Panc1 (cell line): ENCODE measurements around the gene ELP5. TPM values are rescaled to one million over a fixed set of nuclear protein-coding genes. Genes with fewer than 3 reads are reported as not detected.

Experiments
- ATAC-seq: fragments of 200-7000 bp; cut with Tn5 transposase; 2 replicates; pipeline ENCODE4 v1.9.1; 2020; ENCODE audit warnings: mild to moderate bottlenecking, moderate library complexity
- BruUV-seq: library from RNA; stranded (reverse); fragments of 400-500 nt; replicated peaks from 2 replicates; lab custom pipeline; 2021; lab: Mats Ljungman, UMichigan
- CTCF ChIA-PET: fragments of 300-600 bp; sonication (Branson Sonifier 250); formaldehyde crosslinking; loops from one replicate; lab custom pipeline; 2022; ENCODE audit warnings: antibody characterized with exemption; lab: Charles Lee
- POLR2A ChIA-PET: fragments of 300-600 bp; sonication (Branson Sonifier 250); formaldehyde crosslinking; loops from one replicate; lab custom pipeline; 2022; ENCODE audit warnings: antibody characterized with exemption; lab: Charles Lee
- DNase-seq: peaks from one replicate; pipeline ENCODE4 v3.0.0-alpha.2; 2010; ENCODE audit warnings: low read depth, low spot score
- H3K27ac ChIP-seq: 2 replicates; pipeline ENCODE4 v1.5.1; 2011; ENCODE audit warnings: mild to moderate bottlenecking, low read length, inconsistent platforms
- H3K27me3 ChIP-seq: fragments of 200-500 bp; sonication (Bioruptor generic); 2 replicates; pipeline ENCODE4 v1.6.0; 2014; ENCODE audit warnings: low read length, inconsistent platforms; ENCODE audit not compliant: control insufficient read depth, insufficient read depth
- H3K36me3 ChIP-seq: fragments of 200-500 bp; sonication (Bioruptor generic); 2 replicates; pipeline ENCODE4 v1.5.1; 2014; ENCODE audit warnings: inconsistent platforms, mild to moderate bottlenecking, low read length, moderate library complexity; ENCODE audit not compliant: control insufficient read depth, insufficient read depth
- H3K4me1 ChIP-seq: 2 replicates; pipeline ENCODE4 v1.5.1; 2011; ENCODE audit warnings: inconsistent platforms, mild to moderate bottlenecking, low read length, moderate library complexity; ENCODE audit not compliant: control insufficient read depth, insufficient read depth
- H3K4me3 ChIP-seq, 2 experiments: 2 replicates each; pipeline ENCODE4 v1.5.1; 2011 to 2012; ENCODE audit warnings: low read depth in 2 of 2, low read length in 2 of 2, mild to moderate bottlenecking in 2 of 2, inconsistent platforms in 1 of 2, moderate library complexity in 1 of 2
- H3K9me3 ChIP-seq: fragments of 200-500 bp; sonication (Bioruptor generic); 2 replicates; pipeline ENCODE4 v1.5.1; 2014; ENCODE audit warnings: low read depth, mild to moderate bottlenecking, inconsistent platforms, low read length, moderate library complexity; ENCODE audit not compliant: control insufficient read depth, insufficient read depth
- POLR2AphosphoS5 ChIP-seq: IDR thresholded peaks from 2 replicates; pipeline ENCODE4 v1.6.1; 2012; ENCODE audit warnings: mild to moderate bottlenecking, low read depth, low read length, moderate library complexity
- SIN3A ChIP-seq: IDR thresholded peaks from 2 replicates; pipeline ENCODE4 v1.6.1; 2012; ENCODE audit warnings: low read depth, mild to moderate bottlenecking, low read length, moderate library complexity, borderline replicate concordance; ENCODE audit not compliant: insufficient read depth
- TCF7L2 ChIP-seq: IDR thresholded peaks from 2 replicates; pipeline ENCODE4 v1.6.1; 2011; ENCODE audit warnings: mild to moderate bottlenecking, low read depth, low read length, inconsistent platforms
- in situ Hi-C: cut with HindIII; loops from 2 replicates; pipeline ENCODE4 v1.10.0; 2016; ENCODE audit warnings: low sequenced_read_pairs, low pct_unique_long_range_greater_than_20kb
- intact Hi-C: fragments of 100-400 bp; cut with micrococcal nuclease; formaldehyde crosslinking; loops from one replicate; pipeline ENCODE4 v1.10.0; 2022; ENCODE audit not compliant: unreplicated experiment
- total RNA-seq: library from RNA; stranded (reverse); gene quantifications from one replicate; pipeline ENCODE4 v1.2.1, GENCODE V29; 2021; ENCODE audit not compliant: unreplicated experiment
- TF ChIP-seq, protein P1 (sequence below), 2 experiments: IDR thresholded peaks; 2 replicates each; pipeline ENCODE4 v1.6.1; 2011 to 2012; ENCODE audit warnings: low read depth in 2 of 2, control low read depth in 1 of 2, low read length in 1 of 2, mild to moderate bottlenecking in 1 of 2, moderate library complexity in 1 of 2; ENCODE audit not compliant: insufficient read depth in 1 of 2
- TF ChIP-seq, protein P2 (sequence below): fragments of 450-650 bp; IDR thresholded peaks from 2 replicates; pipeline ENCODE4 v1.5.1; 2017; ENCODE audit warnings: mild to moderate bottlenecking

Gene ELP5
- total RNA-seq, 1 experiment from 2014 or later = 89.5 TPM

DNA sequence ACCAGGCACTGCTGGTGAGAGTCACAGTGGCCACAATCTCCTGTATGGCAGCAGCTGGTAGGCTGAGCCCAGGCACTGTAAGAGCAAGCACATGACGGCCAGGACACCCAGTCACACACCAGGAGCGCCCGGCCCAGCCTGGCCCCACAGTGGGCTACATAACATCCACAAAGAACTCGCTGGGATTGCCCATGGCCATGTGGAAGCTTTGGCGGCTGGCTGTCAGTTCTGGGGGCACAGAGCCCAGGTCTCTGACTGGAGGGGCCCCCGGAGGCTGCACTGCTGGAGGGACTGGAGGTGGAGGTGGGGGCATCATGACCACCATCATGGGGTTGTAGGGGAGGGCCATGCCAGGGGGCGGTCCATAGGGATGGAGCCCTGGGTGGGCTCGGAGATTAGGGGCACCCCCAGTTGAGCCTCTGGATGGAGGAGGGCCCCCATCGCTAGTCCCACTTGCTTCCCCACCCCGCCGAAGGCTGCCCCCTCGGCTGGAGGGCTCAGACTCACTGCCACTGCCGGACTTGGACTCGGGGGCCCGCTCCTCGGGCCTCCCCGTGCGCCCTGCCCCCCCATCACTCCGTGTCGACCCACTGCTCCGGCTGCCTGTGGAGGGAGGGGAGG, 26.2 kb upstream of the ELP5 start:
- H3K36me3 ChIP-seq = no peaks in the 10 kb centered on the region; the same call in 1 of the 2 replicates
- BruUV-seq = no TSS peak

DNA sequence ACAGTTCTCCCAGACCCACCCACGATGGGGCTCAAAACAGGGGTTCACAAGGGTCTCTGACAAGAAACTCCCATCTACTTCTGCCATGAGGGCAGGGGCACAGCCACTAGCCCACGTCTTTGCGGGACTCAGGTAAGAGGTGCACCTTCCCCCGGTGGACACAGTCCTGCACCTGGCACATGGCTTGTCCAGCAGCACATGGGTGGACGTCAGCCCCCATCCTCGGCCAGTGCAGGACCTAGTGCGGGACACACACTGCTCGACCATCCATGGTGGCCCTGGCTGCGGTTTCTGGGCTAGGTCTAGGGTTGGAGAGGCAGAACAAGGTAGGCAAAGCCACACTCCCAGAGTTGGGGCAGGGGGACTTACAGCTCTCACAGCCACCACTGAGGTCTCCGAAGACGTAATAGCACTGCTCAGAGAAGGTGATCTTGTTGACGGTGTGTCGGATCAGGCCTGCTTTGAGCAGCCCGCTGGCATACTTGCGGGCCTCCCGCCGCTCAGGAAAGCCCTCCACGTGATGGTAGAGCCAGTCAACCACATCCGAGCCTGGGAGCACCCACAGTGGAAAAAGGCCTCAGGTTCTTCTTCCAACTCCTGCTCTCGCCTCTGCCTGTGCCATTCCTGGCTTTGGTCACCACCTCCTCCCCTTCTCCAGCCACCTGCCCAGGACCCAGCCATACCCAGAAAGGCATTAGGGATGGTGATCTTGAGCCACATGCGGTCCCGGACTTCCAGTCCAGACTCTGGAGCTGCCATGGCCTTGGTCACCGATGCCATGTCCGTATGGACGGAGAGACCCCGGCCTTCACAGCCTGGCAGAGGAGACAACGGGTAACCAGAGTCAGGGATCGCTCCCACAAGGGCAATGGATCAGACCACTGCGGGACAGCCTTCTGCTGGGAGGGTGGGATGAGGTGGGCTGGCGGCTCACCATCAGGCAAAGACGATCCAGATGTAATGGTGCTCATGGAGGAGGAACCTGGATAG, 25.0 kb upstream of the ELP5 start:
- Histone ChIP-seq H3K27ac (no peak overlapping the region), H3K4me1 (peaks cover 39% of the 10 kb centered on the region), H3K27me3 (no peaks in the 10 kb centered on the region), H3K9me3 (no peaks in the 10 kb centered on the region), H3K36me3 (no peaks in the 10 kb centered on the region; the same call in 1 of the 2 replicates), H3K4me3 (no peak overlapping the region)
- ChIA-PET CTCF (no interaction called here), POLR2A (no interaction called here)
- BruUV-seq = no TSS peak
- DNase-seq (no peak), ATAC-seq (no peak)
- intact Hi-C loops = no loop called here
- TF ChIP-seq SIN3A (no peak), TCF7L2 (no peak), POLR2AphosphoS5 (no peak)
- TF ChIP-seq, protein P1, sequence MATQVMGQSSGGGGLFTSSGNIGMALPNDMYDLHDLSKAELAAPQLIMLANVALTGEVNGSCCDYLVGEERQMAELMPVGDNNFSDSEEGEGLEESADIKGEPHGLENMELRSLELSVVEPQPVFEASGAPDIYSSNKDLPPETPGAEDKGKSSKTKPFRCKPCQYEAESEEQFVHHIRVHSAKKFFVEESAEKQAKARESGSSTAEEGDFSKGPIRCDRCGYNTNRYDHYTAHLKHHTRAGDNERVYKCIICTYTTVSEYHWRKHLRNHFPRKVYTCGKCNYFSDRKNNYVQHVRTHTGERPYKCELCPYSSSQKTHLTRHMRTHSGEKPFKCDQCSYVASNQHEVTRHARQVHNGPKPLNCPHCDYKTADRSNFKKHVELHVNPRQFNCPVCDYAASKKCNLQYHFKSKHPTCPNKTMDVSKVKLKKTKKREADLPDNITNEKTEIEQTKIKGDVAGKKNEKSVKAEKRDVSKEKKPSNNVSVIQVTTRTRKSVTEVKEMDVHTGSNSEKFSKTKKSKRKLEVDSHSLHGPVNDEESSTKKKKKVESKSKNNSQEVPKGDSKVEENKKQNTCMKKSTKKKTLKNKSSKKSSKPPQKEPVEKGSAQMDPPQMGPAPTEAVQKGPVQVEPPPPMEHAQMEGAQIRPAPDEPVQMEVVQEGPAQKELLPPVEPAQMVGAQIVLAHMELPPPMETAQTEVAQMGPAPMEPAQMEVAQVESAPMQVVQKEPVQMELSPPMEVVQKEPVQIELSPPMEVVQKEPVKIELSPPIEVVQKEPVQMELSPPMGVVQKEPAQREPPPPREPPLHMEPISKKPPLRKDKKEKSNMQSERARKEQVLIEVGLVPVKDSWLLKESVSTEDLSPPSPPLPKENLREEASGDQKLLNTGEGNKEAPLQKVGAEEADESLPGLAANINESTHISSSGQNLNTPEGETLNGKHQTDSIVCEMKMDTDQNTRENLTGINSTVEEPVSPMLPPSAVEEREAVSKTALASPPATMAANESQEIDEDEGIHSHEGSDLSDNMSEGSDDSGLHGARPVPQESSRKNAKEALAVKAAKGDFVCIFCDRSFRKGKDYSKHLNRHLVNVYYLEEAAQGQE (IDR thresholded peaks at IDR 0.05; ENCODE audit: insufficient read depth in 1 of 2, low read depth in 2 of 2, low read length in 1 of 2) = no peak
- TF ChIP-seq, protein P2, sequence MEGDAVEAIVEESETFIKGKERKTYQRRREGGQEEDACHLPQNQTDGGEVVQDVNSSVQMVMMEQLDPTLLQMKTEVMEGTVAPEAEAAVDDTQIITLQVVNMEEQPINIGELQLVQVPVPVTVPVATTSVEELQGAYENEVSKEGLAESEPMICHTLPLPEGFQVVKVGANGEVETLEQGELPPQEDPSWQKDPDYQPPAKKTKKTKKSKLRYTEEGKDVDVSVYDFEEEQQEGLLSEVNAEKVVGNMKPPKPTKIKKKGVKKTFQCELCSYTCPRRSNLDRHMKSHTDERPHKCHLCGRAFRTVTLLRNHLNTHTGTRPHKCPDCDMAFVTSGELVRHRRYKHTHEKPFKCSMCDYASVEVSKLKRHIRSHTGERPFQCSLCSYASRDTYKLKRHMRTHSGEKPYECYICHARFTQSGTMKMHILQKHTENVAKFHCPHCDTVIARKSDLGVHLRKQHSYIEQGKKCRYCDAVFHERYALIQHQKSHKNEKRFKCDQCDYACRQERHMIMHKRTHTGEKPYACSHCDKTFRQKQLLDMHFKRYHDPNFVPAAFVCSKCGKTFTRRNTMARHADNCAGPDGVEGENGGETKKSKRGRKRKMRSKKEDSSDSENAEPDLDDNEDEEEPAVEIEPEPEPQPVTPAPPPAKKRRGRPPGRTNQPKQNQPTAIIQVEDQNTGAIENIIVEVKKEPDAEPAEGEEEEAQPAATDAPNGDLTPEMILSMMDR = no peak
- in situ Hi-C loops = no loop called here

More for the DNA sequence above, 26.2 kb upstream of the ELP5 start:
- TF ChIP-seq, protein P1 (IDR thresholded peaks at IDR 0.05; ENCODE audit: insufficient read depth in 1 of 2, low read depth in 2 of 2, low read length in 1 of 2) = no peak
- TF ChIP-seq TCF7L2 (no peak), SIN3A (no peak), POLR2AphosphoS5 (no peak)
- TF ChIP-seq, protein P2 = no peak
- Histone ChIP-seq H3K4me1 (peaks cover 45% of the 10 kb centered on the region), H3K27ac (peak overlapping the region; percentile 75; the same call in 1 of the 2 replicates), H3K9me3 (no peaks in the 10 kb centered on the region), H3K4me3 (no peak overlapping the region), H3K27me3 (no peaks in the 10 kb centered on the region)
- ATAC-seq (0 out of 2 replicates have a peak, but pooled peaks have one; percentile 26), DNase-seq (no peak)
- intact Hi-C loops = no loop called here
- in situ Hi-C loops = no loop called here
- ChIA-PET CTCF (no interaction called here), POLR2A (no interaction called here)
